Left lobe of liver (tissue), 2 donors: Measurements from ENCODE around the gene GAB1. TPM values are rescaled to one million over a fixed set of nuclear protein-coding genes. Genes with fewer than 3 reads are reported as not detected.

Experiments
- ATAC-seq: fragments of 200-7000 bp; cut with Tn5 transposase; one replicate; pipeline ENCODE4 v1.9.1; 2020; ENCODE audit warnings: mild to moderate bottlenecking, moderate library complexity
- DNase-seq: peaks from one replicate; pipeline ENCODE4 v3.0.0-alpha.2; 2020; ENCODE audit warnings: low spot score
- total RNA-seq: library from RNA; stranded (reverse); gene quantifications from one replicate; pipeline ENCODE4 v1.2.1, GENCODE V29; 2021
- donor health status: DM: no; HTN: no; CAD: no; lungs with moderate emphysema.
- donor health status: DM: no; HTN: yes; CAD: no.

GAB1 gene
- total RNA-seq, 1 donor from 2014 or later = 11.1 TPM

DNA sequence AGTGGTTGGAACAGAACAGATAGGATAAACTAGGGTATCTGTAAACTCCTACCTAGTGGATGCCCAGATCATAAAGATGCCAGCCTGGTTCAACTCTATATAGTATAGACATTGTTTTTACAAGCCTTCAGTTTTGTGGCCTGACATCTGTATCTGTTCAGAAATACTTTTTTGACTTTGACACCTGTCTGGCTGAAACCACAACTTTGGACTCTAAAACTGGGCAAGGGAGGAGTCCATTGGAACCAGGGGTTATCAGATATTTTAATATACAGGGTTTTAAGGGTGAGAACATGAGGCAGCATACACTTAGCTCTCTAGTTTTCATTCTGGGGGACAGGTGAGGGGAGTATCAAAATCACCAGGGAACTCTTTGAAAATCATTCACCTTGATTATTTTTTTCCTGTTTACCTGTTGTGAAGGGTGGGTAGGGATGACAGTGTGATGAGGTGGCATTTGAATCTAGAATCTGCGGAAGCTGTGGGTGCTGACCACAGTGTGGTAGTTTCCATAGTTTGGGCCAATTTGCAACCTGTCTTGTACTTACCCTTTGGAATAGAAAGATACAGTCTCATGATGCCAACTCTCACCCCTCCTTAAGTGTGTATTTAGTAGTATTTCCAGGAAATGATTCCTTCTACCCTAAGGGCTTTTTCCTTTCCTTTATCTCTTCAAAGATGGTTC is 20.6 kb downstream of the GAB1 start:
- ATAC-seq = peak; percentile 31
- DNase-seq = no peak

- no peak for DNase-seq
- no peak for ATAC-seq
Observed at GRCh38 chr4:143358419-143358818, 21.7 kb downstream of the GAB1 start.

GRCh38 chr4:143358923-143359643 is 22.4 kb downstream of the GAB1 start:
- DNase-seq = no peak
- peak; percentile 75 for ATAC-seq

- no peak for ATAC-seq
- no peak for DNase-seq
Observed at GRCh38 chr4:143359644-143360193, 23.0 kb downstream of the GAB1 start.

GRCh38 chr4:143360838-143361625 is 24.4 kb downstream of the GAB1 start:
- no peak for ATAC-seq

DNA sequence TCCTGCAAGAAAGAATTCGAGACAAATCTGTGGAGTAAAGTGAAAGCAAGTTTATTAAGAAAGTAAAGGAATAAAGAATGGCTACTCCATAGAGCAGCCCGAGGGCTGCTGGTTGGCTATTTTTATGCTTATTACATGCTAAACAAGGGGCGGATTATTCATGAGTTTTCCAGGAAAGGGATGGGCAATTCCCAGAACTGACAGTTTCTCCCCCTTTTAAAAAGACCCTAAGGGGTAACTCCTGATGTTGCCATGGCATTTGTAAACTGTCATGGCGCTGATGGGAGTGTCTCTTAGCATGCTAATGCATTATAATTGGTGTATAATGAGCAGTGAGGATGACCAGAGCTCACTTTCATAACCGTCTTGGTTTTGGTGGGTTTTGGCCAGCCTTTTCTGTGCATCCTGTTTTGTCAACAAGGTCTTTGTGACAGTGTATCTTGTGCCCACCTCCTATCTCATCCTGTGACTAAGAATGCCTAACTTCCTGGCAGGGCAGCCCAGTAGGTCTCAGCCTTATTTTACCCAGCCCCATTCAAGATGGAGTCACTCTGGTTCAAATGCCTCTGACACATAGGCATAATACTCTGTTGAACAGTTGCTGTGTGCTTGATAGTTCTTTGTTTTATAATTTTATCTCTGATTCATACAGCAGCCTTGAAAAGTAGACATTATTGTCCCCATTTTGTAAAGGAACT is 25.8 kb downstream of the GAB1 start:
- DNase-seq = no peak
- no peak for ATAC-seq

More at GRCh38 chr4:143360838-143361625, 24.4 kb downstream of the GAB1 start:
- DNase-seq = no peak

GRCh38 chr4:143363332-143363731 is 26.7 kb downstream of the GAB1 start:
- ATAC-seq (no peak), DNase-seq (no peak)

DNA sequence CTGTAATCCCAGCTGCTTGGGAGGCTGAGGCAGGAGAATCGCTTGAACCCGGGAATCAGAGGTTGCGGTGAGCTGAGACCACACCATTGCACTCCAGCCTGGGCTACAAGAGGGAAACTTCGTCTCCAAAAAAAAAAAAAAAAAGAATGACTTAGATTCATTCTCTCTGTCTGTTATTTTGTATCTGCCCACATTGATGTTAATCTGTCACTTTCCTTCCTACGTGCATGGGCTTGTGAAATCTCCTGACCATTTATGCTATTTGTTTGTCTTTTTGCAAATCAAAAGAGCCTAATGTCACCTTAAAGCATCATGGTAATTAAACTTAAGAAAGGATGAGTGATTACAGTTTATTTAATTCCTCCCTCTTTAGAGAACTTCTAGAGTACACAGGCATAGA is 27.4 kb downstream of the GAB1 start:
- ATAC-seq = no peak
- no peak for DNase-seq

DNA sequence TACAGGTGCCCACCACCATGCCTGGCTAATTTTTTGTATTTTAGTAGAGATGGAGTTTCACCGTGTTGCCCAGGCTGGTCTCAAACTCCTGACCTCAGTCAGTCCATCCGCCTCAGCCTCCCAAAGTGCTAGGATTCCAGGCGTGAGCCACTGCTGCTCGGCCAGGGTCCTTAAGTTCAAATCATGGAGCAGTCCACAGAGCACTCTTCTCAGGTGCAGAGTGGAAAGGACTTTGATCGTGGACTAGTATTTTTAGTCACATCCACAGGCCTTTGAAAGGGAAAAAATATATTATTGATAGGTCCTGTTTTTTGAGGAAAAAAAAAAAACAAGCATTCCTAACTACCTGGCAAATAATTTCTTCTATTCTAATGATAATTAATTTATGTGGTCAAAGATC is 31.2 kb downstream of the GAB1 start:
- no peak for DNase-seq
- ATAC-seq = peak; percentile 73

DNA sequence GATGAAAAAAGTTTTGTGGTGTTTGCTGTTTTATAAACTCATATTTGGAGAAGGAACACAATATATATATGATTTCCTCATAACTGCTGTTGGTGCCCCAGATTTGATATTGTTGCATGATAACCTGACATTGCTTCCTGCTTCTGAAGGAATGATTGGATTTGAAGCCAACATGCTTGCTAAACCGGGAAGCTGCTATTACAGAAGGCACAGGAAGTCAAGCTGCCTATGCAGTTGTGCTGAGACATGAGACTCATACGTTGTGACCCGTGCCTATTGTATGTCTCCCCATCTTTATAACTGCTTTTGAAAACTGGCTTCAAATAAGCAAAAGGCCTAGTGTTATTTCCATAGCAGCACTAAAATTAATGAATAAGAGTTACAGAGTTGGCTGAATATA is 32.9 kb downstream of the GAB1 start:
- ATAC-seq = peak; percentile 36
- DNase-seq = no peak

GRCh38 chr4:143372093-143372915 is 35.6 kb downstream of the GAB1 start:
- DNase-seq (no peak), ATAC-seq (no peak)

- no peak for ATAC-seq
- no peak for DNase-seq
Observed at GRCh38 chr4:143374255-143374654, 37.6 kb downstream of the GAB1 start.

- DNase-seq (no peak), ATAC-seq (no peak)
Observed at GRCh38 chr4:143374771-143375170, 38.1 kb downstream of the GAB1 start.

DNA sequence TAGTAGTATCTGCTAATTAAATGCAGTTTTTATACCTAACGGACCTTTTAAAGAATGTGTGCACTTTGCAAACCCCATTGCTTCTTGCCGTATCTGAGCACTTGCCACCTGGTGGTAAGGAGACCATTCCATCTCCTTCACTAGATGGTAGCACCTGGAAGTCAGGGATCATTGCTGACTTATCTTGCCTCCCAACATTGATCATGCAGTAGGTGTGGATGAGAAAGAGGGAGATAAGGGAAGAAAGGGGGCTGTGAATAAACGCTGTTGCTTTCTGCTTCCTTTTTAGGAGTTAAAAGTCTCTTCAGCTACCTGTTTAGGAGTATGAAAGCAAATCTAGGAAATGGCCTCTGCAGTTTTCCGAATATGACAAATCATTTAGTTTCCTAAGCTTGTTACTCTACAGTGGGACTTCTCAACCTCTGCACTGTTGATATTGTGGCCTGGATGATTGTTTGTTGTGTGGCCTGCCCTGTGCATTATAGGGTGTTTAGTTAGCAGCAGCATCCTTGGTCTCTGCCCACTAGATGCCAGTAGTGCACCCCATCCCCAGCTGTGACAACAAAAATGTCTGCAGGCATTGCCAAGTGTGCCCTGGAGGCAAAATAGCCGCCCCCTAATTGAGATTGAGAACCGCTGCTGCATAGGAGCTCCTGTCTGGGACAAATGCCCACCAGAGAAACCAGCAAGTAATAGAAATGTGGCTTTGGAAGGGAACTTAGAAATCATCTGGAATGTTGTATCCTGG is 38.8 kb downstream of the GAB1 start:
- ATAC-seq (peak; percentile 88), DNase-seq (peak; percentile 52)

DNA sequence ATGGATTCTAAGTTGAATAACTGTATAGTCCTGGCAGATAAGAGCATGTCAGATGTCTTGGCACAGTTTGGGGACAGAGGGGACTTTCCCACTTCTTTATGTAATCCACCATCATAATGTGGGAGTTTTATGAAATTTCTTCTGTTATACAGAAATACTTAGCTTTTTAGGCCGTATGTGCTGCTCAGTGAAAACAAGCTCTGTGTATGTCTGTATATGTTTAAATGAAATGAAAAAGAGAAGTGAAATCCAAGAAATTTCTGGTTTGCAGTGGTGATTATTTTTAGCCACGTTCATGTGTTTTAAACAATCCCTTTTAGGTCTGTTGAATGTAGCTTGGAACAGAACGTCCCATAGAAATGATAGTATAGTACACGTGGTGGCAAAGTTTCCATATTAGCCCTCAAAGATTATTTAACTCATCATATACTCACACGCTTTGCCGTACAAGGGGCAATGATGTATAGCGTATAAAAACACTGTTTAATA is 41.0 kb downstream of the GAB1 start:
- ATAC-seq (no peak), DNase-seq (no peak)

DNA sequence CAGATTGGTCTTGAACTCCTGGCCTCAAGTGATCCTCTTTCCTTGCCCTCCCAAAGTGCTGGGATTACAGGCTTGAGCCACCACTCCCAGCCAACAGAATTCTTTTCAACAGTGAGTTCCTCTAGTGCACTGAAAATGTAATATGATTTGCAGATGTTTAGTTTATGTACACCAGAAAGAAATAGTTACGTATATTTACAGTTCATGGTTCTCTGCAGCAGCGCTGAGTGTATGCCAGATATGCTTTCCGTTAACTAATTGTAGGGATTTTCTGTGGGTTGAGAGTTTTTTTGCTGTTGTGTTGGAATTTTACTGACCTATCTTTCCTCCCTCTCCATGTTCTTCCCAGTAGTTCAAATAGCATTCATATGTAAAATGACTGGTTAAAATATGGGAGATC is 44.0 kb downstream of the GAB1 start:
- no peak for ATAC-seq
- no peak for DNase-seq

DNA sequence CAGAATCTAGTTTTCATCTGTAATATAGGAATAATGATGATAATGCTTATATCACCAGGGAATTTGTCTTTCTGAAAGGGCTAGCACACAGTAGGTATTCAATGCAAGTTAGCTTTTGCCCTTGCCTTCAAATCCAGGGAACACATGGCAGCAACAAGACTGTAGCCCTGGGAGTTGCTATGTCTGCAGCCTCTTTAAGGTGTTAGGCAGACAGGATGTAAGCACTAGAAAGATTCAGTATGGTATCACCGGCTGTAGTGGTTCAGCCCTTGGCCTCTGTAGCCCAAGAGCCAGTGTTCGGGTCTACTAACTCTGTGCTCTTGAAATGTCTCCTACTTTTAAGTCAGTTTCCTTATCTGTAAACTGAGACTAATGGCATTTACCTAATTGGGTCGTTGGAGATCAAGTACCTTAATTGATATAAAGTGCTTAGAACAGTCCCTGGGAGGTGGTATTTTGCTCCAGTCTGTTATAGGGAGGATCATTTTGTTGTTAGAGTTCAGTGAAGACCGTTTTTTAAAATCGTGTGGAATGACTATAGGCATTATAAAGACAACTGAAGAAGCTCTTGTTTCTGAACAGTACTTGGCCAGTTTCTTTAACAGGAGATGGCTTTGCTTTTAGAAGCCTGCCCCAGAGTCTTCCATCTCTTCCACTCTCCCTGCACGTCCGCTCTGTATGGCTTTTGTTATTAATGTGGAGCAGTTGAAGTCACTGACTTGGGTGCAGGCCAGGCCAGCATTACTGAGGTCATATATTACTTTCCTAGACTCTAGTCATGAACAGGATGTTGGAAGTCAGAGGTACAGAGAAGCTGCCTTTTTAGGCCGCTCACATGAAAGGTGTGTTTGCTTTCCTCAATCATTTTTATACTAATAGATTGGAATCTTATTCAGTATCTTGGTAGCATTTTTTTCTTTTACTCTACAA is 44.8 kb downstream of the GAB1 start:
- DNase-seq (peak; percentile 59), ATAC-seq (peak; percentile 66)

DNA sequence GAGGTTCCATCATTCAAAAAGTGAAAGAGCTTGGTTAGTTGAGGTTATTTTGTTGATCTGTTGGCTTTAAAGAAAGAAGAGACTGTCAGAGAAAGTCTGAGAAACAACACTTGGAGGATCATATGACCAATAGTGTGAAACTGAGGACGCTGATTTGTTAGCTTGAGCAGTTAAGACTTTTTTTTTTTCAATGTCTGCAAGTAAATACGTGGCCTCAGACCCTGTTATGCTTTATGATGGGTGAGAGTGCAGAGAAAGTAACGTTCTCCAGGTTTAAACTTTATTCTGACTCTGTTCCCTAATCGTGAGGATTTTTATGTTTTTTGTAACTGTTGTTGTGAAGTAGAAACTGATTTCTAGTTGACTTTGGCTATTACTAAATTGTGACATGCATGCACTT is 45.9 kb downstream of the GAB1 start:
- no peak for ATAC-seq
- no peak for DNase-seq
